HepG2 (cell line): ENCODE results near the gene BRCA2. TPM values are rescaled to one million over a fixed set of nuclear protein-coding genes. Genes with fewer than 3 reads are reported as not detected.
A peak's percentile ranks its signal among the peaks of the same experiment; 100 is the strongest.

Experiments used
- HMGA1 ChIP-seq: sonication (generic); formaldehyde crosslinking; conservative IDR thresholded peaks from 2 replicates; pipeline ENCODE4 v1.4.0; 2020; ENCODE audit warnings: missing genetic modification reagents
- KDM1A ChIP-seq: IDR thresholded peaks from 2 replicates; pipeline ENCODE4 v1.6.1; 2016; ENCODE audit warnings: missing compliant biosample characterization
- KLF11 ChIP-seq: IDR thresholded peaks from 2 replicates; pipeline ENCODE4 v1.6.1; 2016; ENCODE audit warnings: missing compliant biosample characterization
- MTF1 ChIP-seq: sonication (generic); formaldehyde crosslinking; IDR thresholded peaks from 2 replicates; pipeline ENCODE4 v1.5.0; 2020; ENCODE audit warnings: missing genetic modification reagents
- MXD3 ChIP-seq: IDR thresholded peaks from 2 replicates; pipeline ENCODE4 v1.6.1; 2016; ENCODE audit warnings: mild to moderate bottlenecking, missing biosample characterization, missing genetic modification reagents
- NR1H2 ChIP-seq: sonication (generic); formaldehyde crosslinking; IDR thresholded peaks from 2 replicates; pipeline ENCODE4 v1.8.1; 2022; ENCODE audit warnings: low read depth, missing genetic modification reagents, borderline replicate concordance
- RFXAP ChIP-seq: sonication (generic); formaldehyde crosslinking; IDR thresholded peaks from 2 replicates; pipeline ENCODE4 v1.4.0; 2020; ENCODE audit warnings: missing genetic modification reagents, borderline replicate concordance
- SP140L ChIP-seq: sonication (generic); formaldehyde crosslinking; IDR thresholded peaks from 2 replicates; pipeline ENCODE4 v1.4.0; 2020; ENCODE audit warnings: missing genetic modification reagents, borderline replicate concordance
- SP2 ChIP-seq: sonication (generic); formaldehyde crosslinking; IDR thresholded peaks from 2 replicates; pipeline ENCODE4 v1.5.1; 2020; ENCODE audit warnings: mild to moderate bottlenecking, missing genetic modification reagents
- ZNF138 ChIP-seq: sonication (generic); formaldehyde crosslinking; IDR thresholded peaks from 2 replicates; pipeline ENCODE4 v1.5.0; 2020; ENCODE audit warnings: mild to moderate bottlenecking, low read depth, missing genetic modification reagents
- ZNF18 ChIP-seq: sonication (generic); formaldehyde crosslinking; IDR thresholded peaks from 2 replicates; pipeline ENCODE4 v1.8.0; 2022; ENCODE audit warnings: mild to moderate bottlenecking, missing genetic modification reagents; ENCODE audit not compliant: insufficient replicate concordance
- ZNF414 ChIP-seq: sonication (generic); formaldehyde crosslinking; IDR thresholded peaks from 2 replicates; pipeline ENCODE4 v1.5.0; 2020; ENCODE audit warnings: missing genetic modification reagents
- ZNF569 ChIP-seq: sonication (generic); formaldehyde crosslinking; IDR thresholded peaks from 2 replicates; pipeline ENCODE4 v1.5.0; 2020; ENCODE audit warnings: mild to moderate bottlenecking, missing genetic modification reagents, moderate library complexity, borderline replicate concordance
- ZNF691 ChIP-seq: sonication (generic); formaldehyde crosslinking; IDR thresholded peaks from 2 replicates; pipeline ENCODE4 v1.4.0; 2020; ENCODE audit warnings: missing genetic modification reagents, low read depth, mild to moderate bottlenecking, borderline replicate concordance
- ZNF839 ChIP-seq: sonication (generic); formaldehyde crosslinking; IDR thresholded peaks from 2 replicates; pipeline ENCODE4 v1.4.0; 2020; ENCODE audit warnings: missing genetic modification reagents, mild to moderate bottlenecking, borderline replicate concordance
- polyA plus RNA-seq, 8 experiments: library from polyadenylated mRNA; depleted of rRNA in 3 of 8; stranded (reverse) in 7 of 8; unstranded in 1 of 8; fragments of >200 nt; fragmentation: Illumina TruSeq in 4 of 8; extraction: Trizol in 4 of 8; gene quantifications; 2 replicates each; pipeline versions ENCODE4 v1.2.1 to v1.2.3, GENCODE V29; 2011 to 2016; ENCODE audit warnings: low read depth in 4 of 8, missing spikeins in 1 of 8, mixed read lengths in 1 of 8; ENCODE audit not compliant: insufficient read depth in 1 of 8
- total RNA-seq, 5 experiments: library from RNA; depleted of rRNA; stranded (reverse); fragments of >200 nt; fragmentation: Illumina TruSeq; extraction: Trizol; gene quantifications; 2 replicates each; pipeline ENCODE4 v1.2.3, GENCODE V29; 2016; ENCODE audit warnings: low read depth in 1 of 5
- TF ChIP-seq, protein P1 (sequence below): sonication (generic); formaldehyde crosslinking; IDR thresholded peaks from 2 replicates; pipeline ENCODE4 v1.4.0; 2020; ENCODE audit warnings: mild to moderate bottlenecking, missing genetic modification reagents
- TF ChIP-seq, protein P2 (sequence below): sonication (generic); formaldehyde crosslinking; IDR thresholded peaks from 2 replicates; pipeline ENCODE4 v1.4.0; 2020; ENCODE audit warnings: missing genetic modification reagents, borderline replicate concordance
- TF ChIP-seq, protein P3 (sequence below): sonication (generic); formaldehyde crosslinking; IDR thresholded peaks from 2 replicates; pipeline ENCODE4 v1.4.0; 2020; ENCODE audit warnings: missing genetic modification reagents

Gene BRCA2
- total and polyA plus RNA-seq, 2 of the 13 experiments (the other 11 are each of a cell fraction or from before 2014, with no cell fraction given) = 3.1 to 24.6 TPM

- TF ChIP-seq MXD3 (CRISPR knock-in tag) (0 out of 2 replicates have a peak, but pooled peaks have one; percentile 50), MTF1 (CRISPR knock-in tag) (no peak), NR1H2 (no peak), KLF11 (no peak), HMGA1 (CRISPR knock-in tag) (no peak), ZNF691 (CRISPR knock-in tag) (no peak), ZNF569 (no peak), KDM1A (CRISPR knock-in tag) (no peak), ZNF839 (CRISPR knock-in tag) (no peak), SP2 (CRISPR knock-in tag) (0 out of 2 replicates have a peak, but pooled peaks have one; percentile 6), ZNF414 (no peak), ZNF18 (CRISPR knock-in tag) (peak; percentile 42), SP140L (CRISPR knock-in tag) (no peak), ZNF138 (CRISPR knock-in tag) (no peak), RFXAP (CRISPR knock-in tag) (no peak)
- TF ChIP-seq, protein P1, sequence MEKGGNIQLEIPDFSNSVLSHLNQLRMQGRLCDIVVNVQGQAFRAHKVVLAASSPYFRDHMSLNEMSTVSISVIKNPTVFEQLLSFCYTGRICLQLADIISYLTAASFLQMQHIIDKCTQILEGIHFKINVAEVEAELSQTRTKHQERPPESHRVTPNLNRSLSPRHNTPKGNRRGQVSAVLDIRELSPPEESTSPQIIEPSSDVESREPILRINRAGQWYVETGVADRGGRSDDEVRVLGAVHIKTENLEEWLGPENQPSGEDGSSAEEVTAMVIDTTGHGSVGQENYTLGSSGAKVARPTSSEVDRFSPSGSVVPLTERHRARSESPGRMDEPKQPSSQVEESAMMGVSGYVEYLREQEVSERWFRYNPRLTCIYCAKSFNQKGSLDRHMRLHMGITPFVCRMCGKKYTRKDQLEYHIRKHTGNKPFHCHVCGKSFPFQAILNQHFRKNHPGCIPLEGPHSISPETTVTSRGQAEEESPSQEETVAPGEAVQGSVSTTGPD (CRISPR knock-in tag) = no peak
- TF ChIP-seq, protein P2, sequence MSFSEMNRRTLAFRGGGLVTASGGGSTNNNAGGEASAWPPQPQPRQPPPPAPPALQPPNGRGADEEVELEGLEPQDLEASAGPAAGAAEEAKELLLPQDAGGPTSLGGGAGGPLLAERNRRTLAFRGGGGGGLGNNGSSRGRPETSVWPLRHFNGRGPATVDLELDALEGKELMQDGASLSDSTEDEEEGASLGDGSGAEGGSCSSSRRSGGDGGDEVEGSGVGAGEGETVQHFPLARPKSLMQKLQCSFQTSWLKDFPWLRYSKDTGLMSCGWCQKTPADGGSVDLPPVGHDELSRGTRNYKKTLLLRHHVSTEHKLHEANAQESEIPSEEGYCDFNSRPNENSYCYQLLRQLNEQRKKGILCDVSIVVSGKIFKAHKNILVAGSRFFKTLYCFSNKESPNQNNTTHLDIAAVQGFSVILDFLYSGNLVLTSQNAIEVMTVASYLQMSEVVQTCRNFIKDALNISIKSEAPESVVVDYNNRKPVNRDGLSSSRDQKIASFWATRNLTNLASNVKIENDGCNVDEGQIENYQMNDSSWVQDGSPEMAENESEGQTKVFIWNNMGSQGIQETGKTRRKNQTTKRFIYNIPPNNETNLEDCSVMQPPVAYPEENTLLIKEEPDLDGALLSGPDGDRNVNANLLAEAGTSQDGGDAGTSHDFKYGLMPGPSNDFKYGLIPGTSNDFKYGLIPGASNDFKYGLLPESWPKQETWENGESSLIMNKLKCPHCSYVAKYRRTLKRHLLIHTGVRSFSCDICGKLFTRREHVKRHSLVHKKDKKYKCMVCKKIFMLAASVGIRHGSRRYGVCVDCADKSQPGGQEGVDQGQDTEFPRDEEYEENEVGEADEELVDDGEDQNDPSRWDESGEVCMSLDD = no peak
- TF ChIP-seq, protein P3, sequence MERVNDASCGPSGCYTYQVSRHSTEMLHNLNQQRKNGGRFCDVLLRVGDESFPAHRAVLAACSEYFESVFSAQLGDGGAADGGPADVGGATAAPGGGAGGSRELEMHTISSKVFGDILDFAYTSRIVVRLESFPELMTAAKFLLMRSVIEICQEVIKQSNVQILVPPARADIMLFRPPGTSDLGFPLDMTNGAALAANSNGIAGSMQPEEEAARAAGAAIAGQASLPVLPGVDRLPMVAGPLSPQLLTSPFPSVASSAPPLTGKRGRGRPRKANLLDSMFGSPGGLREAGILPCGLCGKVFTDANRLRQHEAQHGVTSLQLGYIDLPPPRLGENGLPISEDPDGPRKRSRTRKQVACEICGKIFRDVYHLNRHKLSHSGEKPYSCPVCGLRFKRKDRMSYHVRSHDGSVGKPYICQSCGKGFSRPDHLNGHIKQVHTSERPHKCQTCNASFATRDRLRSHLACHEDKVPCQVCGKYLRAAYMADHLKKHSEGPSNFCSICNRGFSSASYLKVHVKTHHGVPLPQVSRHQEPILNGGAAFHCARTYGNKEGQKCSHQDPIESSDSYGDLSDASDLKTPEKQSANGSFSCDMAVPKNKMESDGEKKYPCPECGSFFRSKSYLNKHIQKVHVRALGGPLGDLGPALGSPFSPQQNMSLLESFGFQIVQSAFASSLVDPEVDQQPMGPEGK (CRISPR knock-in tag) = peak; percentile 38; the same call in 1 of the 2 replicates
Measured at GRCh38 chr13:32315238-32316027, at the start of gene BRCA2, which contains the start of gene ZAR1L (continued).
